ENCODE results near the gene KLHL9. TPM values are rescaled to one million over a fixed set of nuclear protein-coding genes. Genes with fewer than 3 reads are reported as not detected.

The KLHL9 gene
- total RNA-seq, 1 experiment from 2014 or later = 10.5 TPM

GRCh38 chr9:21286099-21286498 lies 49.1 kb downstream of the KLHL9 start:
- intact Hi-C loops (cut with micrococcal nuclease; ENCODE audit: unreplicated experiment) = no loop called here
- Histone ChIP-seq H2AFZ (no peak overlapping the region), H3K4me1 (replicated peaks; ENCODE audit: insufficient read depth) (no peaks in the 10 kb centered on the region), H3K27ac (no peak overlapping the region), H3K27me3 (ENCODE audit: insufficient read depth, low read depth) (no peaks in the 10 kb centered on the region), H4K20me1 (ENCODE audit: insufficient read depth) (no peaks in the 10 kb centered on the region), H3K36me3 (ENCODE audit: low read depth) (no peaks in the 10 kb centered on the region), H3K79me2 (ENCODE audit: low read depth) (no peaks in the 10 kb centered on the region), H3K9me3 (ENCODE audit: insufficient read depth, low read depth) (no peaks in the 10 kb centered on the region), H3K9me2 (ENCODE audit: insufficient read depth) (no peaks in the 10 kb centered on the region), H3F3A (ENCODE audit: insufficient read depth, low read depth) (no peaks in the 10 kb centered on the region), H3K4me3 (no peak overlapping the region), H3K4me2 (no peak overlapping the region)
- CTCF ChIA-PET = no interaction called here
- DNase-seq = no peak
- BruUV-seq (replicated peaks) = no TSS peak
- POLR2A ChIA-PET (ENCODE audit: unreplicated experiment) = no interaction called here
- no peak for TF ChIP-seq CTCF (conservative IDR thresholded peaks at IDR 0.05)

GRCh38 chr9:21281275-21281674 lies 53.9 kb downstream of the KLHL9 start:
- intact Hi-C loops (cut with micrococcal nuclease; ENCODE audit: unreplicated experiment) = no loop called here
- Histone ChIP-seq H3K4me3 (no peak overlapping the region), H3K79me2 (ENCODE audit: low read depth) (no peaks in the 10 kb centered on the region), H4K20me1 (ENCODE audit: insufficient read depth) (no peaks in the 10 kb centered on the region), H3K27me3 (ENCODE audit: insufficient read depth, low read depth) (no peaks in the 10 kb centered on the region), H3K4me1 (replicated peaks; ENCODE audit: insufficient read depth) (no peaks in the 10 kb centered on the region), H3K9me3 (ENCODE audit: insufficient read depth, low read depth) (no peaks in the 10 kb centered on the region), H2AFZ (no peak overlapping the region), H3F3A (ENCODE audit: insufficient read depth, low read depth) (no peaks in the 10 kb centered on the region), H3K36me3 (ENCODE audit: low read depth) (no peaks in the 10 kb centered on the region), H3K9me2 (ENCODE audit: insufficient read depth) (no peaks in the 10 kb centered on the region), H3K4me2 (no peak overlapping the region), H3K27ac (no peak overlapping the region)
- no TSS peak for BruUV-seq (replicated peaks)
- ChIA-PET POLR2A (ENCODE audit: unreplicated experiment) (interaction anchor here (0.6 kb wide), 1 partner anchor 53 kb away, joined by 7 read pairs; no protein-coding TSS in a partner anchor), CTCF (no interaction called here)
- TF ChIP-seq EZH2 (IDR thresholded peaks at IDR 0.05; ENCODE audit: low read depth) (no peak), CTCF (conservative IDR thresholded peaks at IDR 0.05) (no peak)
- DNase-seq = no peak

Other genes with a start within 250 kb of the KLHL9 start
- not detected in 2 replicates for gene IFNW1, start 193.6 kb downstream of the KLHL9 start, total RNA-seq (2021)
- not detected in 2 replicates for gene IFNA21, start 168.7 kb downstream of the KLHL9 start, total RNA-seq (2021)
- not detected in 2 replicates for gene IFNA4, start 147.8 kb downstream of the KLHL9 start, total RNA-seq (2021)
- gene IFNA7, start 133.2 kb downstream of the KLHL9 start, total RNA-seq (2021) = not detected in 2 replicates
- not detected in 2 replicates for gene IFNA10, start 128.3 kb downstream of the KLHL9 start, total RNA-seq (2021)
- gene IFNA16, start 118.1 kb downstream of the KLHL9 start, total RNA-seq (2021) = not detected in 2 replicates
- gene IFNA17, start 107.2 kb downstream of the KLHL9 start, total RNA-seq (2021) = not detected in 2 replicates
- gene IFNA14, start 95.4 kb downstream of the KLHL9 start, total RNA-seq (2021) = not detected in 2 replicates
- not detected in 2 replicates for gene IFNA5, start 30.1 kb downstream of the KLHL9 start, total RNA-seq (2021)
- not detected in 2 replicates for gene IFNA6, start 15.5 kb upstream of the KLHL9 start, total RNA-seq (2021)
- not detected in 2 replicates for gene IFNA13, start 32.7 kb upstream of the KLHL9 start, total RNA-seq (2021)
- not detected in 2 replicates for gene IFNA2, start 50.0 kb upstream of the KLHL9 start, total RNA-seq (2021)
- gene IFNA8, start 73.7 kb upstream of the KLHL9 start, total RNA-seq (2021) = not detected in 2 replicates
- gene IFNA1, start 105.0 kb upstream of the KLHL9 start, total RNA-seq (2021) = not detected in 2 replicates
- gene IFNE, start 146.9 kb upstream of the KLHL9 start, total RNA-seq (2021) = 3.5 and 4.7 TPM in 2 replicates